Trophoblast cell (in vitro differentiated cells and primary cell): ENCODE measurements around the gene MIEF1.
A peak's percentile ranks its signal among the peaks of the same experiment; 100 is the strongest.

ENCODE experiments used
- DNase-seq, 2 donors: peaks; one replicate each; pipeline ENCODE4 v3.0.0-alpha.2; 2016
- H2AFZ ChIP-seq: 2 replicates; pipeline ENCODE4 v1.6.1; 2013; ENCODE audit warnings: low read length, moderate library complexity, mild to moderate bottlenecking; ENCODE audit not compliant: insufficient read depth, poor library complexity
- H2AK5ac ChIP-seq: 2 replicates; pipeline ENCODE4 v1.6.1; 2013; ENCODE audit warnings: mild to moderate bottlenecking, low read length
- H2BK120ac ChIP-seq: 2 replicates; pipeline ENCODE4 v1.6.1; 2013; ENCODE audit warnings: low read length, mild to moderate bottlenecking, moderate library complexity; ENCODE audit not compliant: insufficient read depth, poor library complexity
- H2BK12ac ChIP-seq: 2 replicates; pipeline ENCODE4 v1.6.1; 2013; ENCODE audit warnings: mild to moderate bottlenecking, low read length, moderate library complexity
- H2BK5ac ChIP-seq: 2 replicates; pipeline ENCODE4 v1.6.1; 2013; ENCODE audit warnings: low read length, low read depth, moderate library complexity, mild to moderate bottlenecking; ENCODE audit not compliant: poor library complexity
- H3K14ac ChIP-seq: 2 replicates; pipeline ENCODE4 v1.6.1; 2013; ENCODE audit warnings: mild to moderate bottlenecking, low read length
- H3K18ac ChIP-seq: 2 replicates; pipeline ENCODE4 v1.6.1; 2013; ENCODE audit warnings: mild to moderate bottlenecking, low read length
- H3K23ac ChIP-seq: 2 replicates; pipeline ENCODE4 v1.6.1; 2013; ENCODE audit warnings: low read length
- H3K27ac ChIP-seq: 2 replicates; pipeline ENCODE4 v1.5.1; 2013; ENCODE audit warnings: low read depth, mild to moderate bottlenecking, inconsistent platforms, low read length, moderate library complexity
- H3K27me3 ChIP-seq: 2 replicates; pipeline ENCODE4 v1.6.1; 2013; ENCODE audit warnings: inconsistent platforms, mild to moderate bottlenecking, low read length, moderate library complexity; ENCODE audit not compliant: insufficient read depth
- H3K36me3 ChIP-seq, 2 experiments: 1 replicate in 1 of 2; 2 replicates in 1 of 2; pipeline ENCODE4 v1.6.1; 2013; ENCODE audit warnings: low read length in 2 of 2, mild to moderate bottlenecking in 2 of 2, moderate library complexity in 1 of 2; ENCODE audit not compliant: insufficient read depth in 2 of 2, control insufficient read depth in 1 of 2
- H3K4ac ChIP-seq: 2 replicates; pipeline ENCODE4 v1.6.1; 2013; ENCODE audit warnings: low read depth, mild to moderate bottlenecking, low read length, moderate library complexity
- H3K4me1 ChIP-seq, 2 experiments: 1 replicate in 1 of 2; 2 replicates in 1 of 2; pipeline ENCODE4 v1.6.1; 2013; ENCODE audit warnings: low read length in 2 of 2, mild to moderate bottlenecking in 2 of 2, moderate library complexity in 1 of 2; ENCODE audit not compliant: insufficient read depth in 2 of 2, control insufficient read depth in 1 of 2
- H3K4me2 ChIP-seq: 2 replicates; pipeline ENCODE4 v1.6.1; 2013; ENCODE audit warnings: inconsistent platforms, mild to moderate bottlenecking, low read length, moderate library complexity
- H3K4me3 ChIP-seq: 2 replicates; pipeline ENCODE4 v1.5.1; 2013; ENCODE audit warnings: mild to moderate bottlenecking, low read depth, low read length, inconsistent platforms
- H3K79me1 ChIP-seq: one replicate; pipeline ENCODE4 v1.6.1; 2013; ENCODE audit warnings: low read length
- H3K79me2 ChIP-seq: 2 replicates; pipeline ENCODE4 v1.6.1; 2013; ENCODE audit warnings: low read length, mild to moderate bottlenecking; ENCODE audit not compliant: control insufficient read depth, insufficient read depth, poor library complexity
- H3K9ac ChIP-seq: 2 replicates; pipeline ENCODE4 v1.6.1; 2013; ENCODE audit warnings: mild to moderate bottlenecking, low read length
- H3K9me3 ChIP-seq: 2 replicates; pipeline ENCODE4 v1.6.1; 2013; ENCODE audit warnings: low read depth, mild to moderate bottlenecking, control low read depth, inconsistent platforms, low read length; ENCODE audit not compliant: insufficient read depth
- H4K12ac ChIP-seq: 2 replicates; pipeline ENCODE4 v1.6.1; 2013; ENCODE audit warnings: low read depth, mild to moderate bottlenecking, low read length, moderate library complexity
- H4K8ac ChIP-seq: 2 replicates; pipeline ENCODE4 v1.6.1; 2013; ENCODE audit warnings: low read depth, mild to moderate bottlenecking, low read length, moderate library complexity
- H4K91ac ChIP-seq: one replicate; pipeline ENCODE4 v1.6.1; 2013; ENCODE audit warnings: low read depth, mild to moderate bottlenecking, low read length, moderate library complexity
- WGBS: extraction: QIAGEN DNeasy Blood & Tissue Kit; methylation state at CpG from one replicate; pipeline ENCODE4 v1.1.7; 2013; ENCODE audit warnings: missing lambda C conversion rate; ENCODE audit not compliant: insufficient read length, insufficient coverage; ENCODE audit errors: extremely low coverage; 5-methylcytosine and 5-hydroxymethylcytosine counted together

The MIEF1 gene

DNA sequence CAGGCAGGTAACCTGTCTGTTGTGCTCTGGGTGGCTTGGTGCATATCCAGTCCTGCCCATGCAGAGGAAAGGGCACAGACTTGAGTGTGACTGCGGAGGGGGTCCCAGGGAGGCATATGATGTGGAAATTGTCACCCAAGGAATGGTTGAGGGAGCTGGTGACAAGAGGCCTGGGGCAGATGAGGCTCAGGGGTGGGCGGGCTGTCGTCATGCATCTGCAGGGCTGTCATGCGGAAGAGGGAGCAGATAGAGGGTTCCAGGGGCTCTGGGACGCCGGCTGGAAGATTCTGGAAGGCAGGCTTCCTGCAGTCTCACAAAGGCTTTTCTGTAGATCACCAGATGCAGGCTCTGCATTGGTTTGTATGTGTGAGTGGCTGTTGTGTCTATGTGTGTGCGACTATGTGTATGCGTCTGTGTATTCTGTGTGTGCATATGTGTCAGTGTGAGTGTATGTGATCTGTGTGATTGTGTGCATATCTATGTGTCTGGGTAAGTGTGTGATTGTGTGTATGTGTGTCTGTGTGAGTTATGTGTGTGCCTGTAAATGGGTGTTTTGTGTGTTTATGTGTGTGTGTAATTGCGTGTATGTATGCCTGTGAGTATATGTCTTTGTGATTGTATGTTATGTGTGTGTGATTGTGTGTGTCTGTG is 60.9 kb downstream of the MIEF1 start:
- H3K4me2 ChIP-seq, result no peak overlapping the region
- H2BK120ac ChIP-seq, result no peak overlapping the region
- DNase-seq, result no peak
- no peak overlapping the region for H2BK12ac ChIP-seq
- H2AK5ac ChIP-seq, result no peak overlapping the region
- 100% methylated on average over 1 of the region's 9 CpGs for WGBS
- H3K27ac ChIP-seq, result no peak overlapping the region
- peaks cover 12% of the 10 kb centered on the region for H3K9me3 ChIP-seq
- H3K4me3 ChIP-seq, result no peak overlapping the region
- H3K79me2 ChIP-seq, result no peaks in the 10 kb centered on the region
- H3K27me3 ChIP-seq, result peaks cover 8% of the 10 kb centered on the region
- no peak overlapping the region for H4K8ac ChIP-seq
- H4K12ac ChIP-seq, result no peak overlapping the region
- no peaks in the 10 kb centered on the region for H3K79me1 ChIP-seq
- H4K91ac ChIP-seq, result no peak overlapping the region
- H3K14ac ChIP-seq, result no peak overlapping the region
- peaks cover 9 to 11% of the 10 kb centered on the region in 2 experiments for H3K4me1 ChIP-seq
- H3K36me3 ChIP-seq, result no peaks in the 10 kb centered on the region
- H2BK5ac ChIP-seq, result no peak overlapping the region
- no peak overlapping the region for H3K23ac ChIP-seq
- H2AFZ ChIP-seq, result no peak overlapping the region
- no peak overlapping the region for H3K4ac ChIP-seq
- no peak overlapping the region for H3K18ac ChIP-seq
- H3K9ac ChIP-seq, result no peak overlapping the region

DNA sequence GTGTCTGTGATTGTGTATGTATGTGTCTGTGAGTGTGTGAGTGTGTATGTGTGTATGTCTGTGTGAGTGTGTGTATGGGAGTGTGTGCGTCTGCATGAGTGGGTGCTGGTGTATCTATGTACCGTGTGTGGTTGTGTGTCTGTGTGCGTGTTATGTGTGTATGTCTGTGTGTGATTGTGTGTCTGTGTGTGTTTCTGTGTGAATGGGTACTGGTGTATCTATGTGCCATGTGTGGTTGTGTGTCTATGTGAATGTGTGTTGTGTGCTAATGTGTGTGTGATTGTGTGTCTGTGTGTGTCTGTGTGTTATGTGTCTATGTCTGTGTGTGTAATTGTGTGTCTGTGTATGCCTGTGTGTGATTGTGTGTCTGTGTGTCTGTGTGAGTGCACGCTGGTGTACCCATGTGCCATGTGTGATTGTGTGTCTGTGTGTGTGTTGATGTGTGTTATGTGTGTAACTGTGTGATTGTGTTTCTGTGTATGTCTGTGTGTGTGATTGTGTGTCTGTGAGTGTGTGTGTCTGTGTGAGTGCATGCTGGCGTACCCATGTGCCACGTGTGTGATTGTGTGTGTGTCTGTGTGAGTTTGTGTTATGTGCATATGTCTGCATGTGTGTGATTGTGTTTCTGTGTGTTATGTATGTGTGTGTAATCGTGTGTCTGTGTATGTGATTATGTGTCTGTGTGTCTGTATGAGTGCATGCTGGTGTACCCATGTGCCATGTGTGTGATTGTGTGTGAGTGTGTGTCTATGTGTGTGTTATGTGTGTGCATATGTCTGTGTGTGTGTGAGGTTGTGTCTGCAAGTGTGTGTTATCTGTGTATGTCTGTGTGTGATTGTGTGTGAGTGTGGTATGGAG is 61.7 kb downstream of the MIEF1 start:
- no peak overlapping the region for H3K9ac ChIP-seq
- H4K12ac ChIP-seq, result no peak overlapping the region
- H4K8ac ChIP-seq, result no peak overlapping the region
- H4K91ac ChIP-seq, result no peak overlapping the region
- no peaks in the 10 kb centered on the region for H3K36me3 ChIP-seq
- peak overlapping the region; percentile 89 for H3K23ac ChIP-seq
- no peak overlapping the region for H3K14ac ChIP-seq
- H2BK5ac ChIP-seq, result no peak overlapping the region
- no peak overlapping the region for H3K18ac ChIP-seq
- H2BK120ac ChIP-seq, result no peak overlapping the region
- DNase-seq, result no peak
- H2BK12ac ChIP-seq, result no peak overlapping the region
- H3K79me1 ChIP-seq, result no peaks in the 10 kb centered on the region
- H3K79me2 ChIP-seq, result no peaks in the 10 kb centered on the region
- no peak overlapping the region for H3K4me3 ChIP-seq
- no peak overlapping the region for H3K4ac ChIP-seq
- H3K4me2 ChIP-seq, result no peak overlapping the region
- H2AK5ac ChIP-seq, result no peak overlapping the region
- no peak overlapping the region for H3K27ac ChIP-seq
- peaks cover 9 to 11% of the 10 kb centered on the region in 2 experiments for H3K4me1 ChIP-seq
- no peaks in the 10 kb centered on the region for H3K27me3 ChIP-seq
- no peak overlapping the region for H2AFZ ChIP-seq
- peaks cover 12% of the 10 kb centered on the region for H3K9me3 ChIP-seq
- WGBS, result no CpG with 5 or more reads among the region's 7 CpGs

DNA sequence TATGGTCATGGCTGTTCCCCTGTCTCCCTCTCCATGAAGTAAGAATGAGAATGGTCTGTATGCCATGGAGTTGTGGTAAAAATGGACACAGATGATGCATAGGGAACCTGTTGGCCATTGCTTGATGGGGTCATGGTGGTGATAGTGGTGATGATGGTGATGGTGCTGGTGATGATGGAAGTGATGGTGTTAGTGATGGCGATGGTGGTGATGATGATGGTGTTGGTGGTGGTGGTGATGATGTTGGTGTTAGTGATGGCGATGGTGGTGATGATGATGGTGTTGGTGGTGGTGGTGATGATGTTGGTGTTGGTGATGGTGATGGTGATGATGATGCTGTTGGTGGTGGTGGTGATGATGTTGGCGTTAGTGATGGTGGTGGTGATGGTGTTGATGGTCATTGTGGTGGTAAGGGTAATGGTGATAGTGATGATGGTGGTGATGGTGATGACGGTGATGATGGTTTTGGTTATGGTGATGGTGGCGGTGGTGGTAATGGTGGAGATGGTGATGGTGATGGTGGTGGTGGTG is 63.4 kb downstream of the MIEF1 start:
- Histone ChIP-seq H3K4me2 (no peak overlapping the region), H3K9ac (no peak overlapping the region), H3K4me1 (no peaks in the 10 kb centered on the region), H3K79me1 (no peaks in the 10 kb centered on the region), H3K36me3 (no peaks in the 10 kb centered on the region), H4K8ac (no peak overlapping the region), H3K79me2 (no peaks in the 10 kb centered on the region), H3K27ac (no peak overlapping the region), H3K27me3 (no peaks in the 10 kb centered on the region), H3K23ac (no peak overlapping the region), H2AK5ac (no peak overlapping the region), H4K12ac (no peak overlapping the region), H3K18ac (no peak overlapping the region), H2BK120ac (no peak overlapping the region), H3K4ac (no peak overlapping the region), H2AFZ (no peak overlapping the region), H2BK5ac (no peak overlapping the region), H3K9me3 (peaks cover 12% of the 10 kb centered on the region), H3K4me3 (no peak overlapping the region), H3K14ac (no peak overlapping the region), H4K91ac (no peak overlapping the region), H2BK12ac (no peak overlapping the region)
- no CpG with 5 or more reads among the region's 5 CpGs for WGBS
- no peak for DNase-seq

DNA sequence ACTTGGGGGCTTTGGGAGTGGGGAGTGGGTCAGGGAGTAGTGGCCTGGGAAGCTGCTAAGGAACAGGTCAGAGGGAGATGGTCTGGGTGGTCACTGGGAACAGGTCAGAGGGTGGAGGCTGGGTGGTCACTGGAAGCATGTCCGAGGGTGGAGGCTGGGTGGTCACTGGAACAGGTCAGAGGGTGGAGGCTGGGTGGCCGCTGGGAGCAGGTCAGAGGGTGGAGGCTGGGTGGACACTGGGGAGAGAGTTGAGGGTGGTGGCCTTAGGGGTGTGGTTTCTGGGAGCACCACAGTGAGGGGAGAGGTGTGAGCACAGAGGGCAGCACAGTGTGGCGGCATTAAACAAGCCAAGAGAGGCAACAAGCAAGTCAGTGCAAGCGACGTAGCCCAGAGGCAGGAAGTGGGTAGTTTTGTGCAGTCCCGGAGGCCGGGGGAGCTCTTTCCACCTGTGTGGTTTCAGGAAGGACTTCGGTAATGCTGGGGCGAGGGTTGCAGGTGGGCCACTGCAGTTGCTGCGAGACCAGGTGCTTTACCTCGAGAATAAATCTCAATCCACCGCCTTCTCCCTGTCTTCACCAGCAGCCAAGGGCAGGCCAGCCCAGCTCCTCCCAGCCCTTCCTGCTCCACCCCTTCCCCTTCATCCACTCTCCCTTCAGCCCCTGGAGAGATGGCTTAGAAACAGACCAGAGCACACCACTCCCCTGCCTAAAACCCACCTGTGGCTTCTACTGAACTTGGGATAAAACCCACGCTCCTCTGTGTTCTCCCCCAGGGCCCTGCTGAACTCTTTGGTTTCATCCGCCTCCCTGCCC is 65.3 kb downstream of the MIEF1 start:
- no peak overlapping the region for H3K4ac ChIP-seq
- no peak overlapping the region for H3K4me3 ChIP-seq
- no peak overlapping the region for H3K14ac ChIP-seq
- no peak overlapping the region for H3K27ac ChIP-seq
- no peak overlapping the region for H2AK5ac ChIP-seq
- H4K91ac ChIP-seq, result no peak overlapping the region
- no peak overlapping the region for H3K23ac ChIP-seq
- no CpG with 5 or more reads among the region's 14 CpGs for WGBS
- no peaks in the 10 kb centered on the region for H3K27me3 ChIP-seq
- H3K9ac ChIP-seq, result no peak overlapping the region
- peaks cover 12% of the 10 kb centered on the region for H3K9me3 ChIP-seq
- no peak for DNase-seq
- no peak overlapping the region for H2BK120ac ChIP-seq
- no peak overlapping the region for H2AFZ ChIP-seq
- H3K79me1 ChIP-seq, result no peaks in the 10 kb centered on the region
- no peak overlapping the region for H3K4me2 ChIP-seq
- no peak overlapping the region for H3K18ac ChIP-seq
- H3K36me3 ChIP-seq, result no peaks in the 10 kb centered on the region
- H4K8ac ChIP-seq, result no peak overlapping the region
- no peaks in the 10 kb centered on the region for H3K79me2 ChIP-seq
- H2BK5ac ChIP-seq, result no peak overlapping the region
- H3K4me1 ChIP-seq, result no peaks in the 10 kb centered on the region
- no peak overlapping the region for H4K12ac ChIP-seq
- no peak overlapping the region for H2BK12ac ChIP-seq
